Measurements from ENCODE around the gene COPZ1.
"Not testable (repeated sequence)": the region's sequence is repeated elsewhere in the genome, so short reads cannot be mapped to it uniquely, and the experiment has no call there.

Gene COPZ1

GRCh38 chr12:54299515-54300224 lies 25.3 kb upstream of the COPZ1 start:
- no peaks in the 10 kb centered on the region for H3K36me3 ChIP-seq (ENCODE audit: control insufficient read depth, insufficient read depth, low read length)
- peaks cover 28% of the 10 kb centered on the region for H3K4me1 ChIP-seq (ENCODE audit: control insufficient read depth, insufficient read depth, low read length)
- no peaks in the 10 kb centered on the region for H3K9me3 ChIP-seq (ENCODE audit: control insufficient read depth, low read length)
- H3K27me3 ChIP-seq (ENCODE audit: control insufficient read depth, insufficient read depth, low read length): peaks cover 19% of the 10 kb centered on the region
- H3K9ac ChIP-seq (ENCODE audit: low read length): no peak overlapping the region
- no peak overlapping the region for H3K4me3 ChIP-seq (ENCODE audit: low read length)

DNA sequence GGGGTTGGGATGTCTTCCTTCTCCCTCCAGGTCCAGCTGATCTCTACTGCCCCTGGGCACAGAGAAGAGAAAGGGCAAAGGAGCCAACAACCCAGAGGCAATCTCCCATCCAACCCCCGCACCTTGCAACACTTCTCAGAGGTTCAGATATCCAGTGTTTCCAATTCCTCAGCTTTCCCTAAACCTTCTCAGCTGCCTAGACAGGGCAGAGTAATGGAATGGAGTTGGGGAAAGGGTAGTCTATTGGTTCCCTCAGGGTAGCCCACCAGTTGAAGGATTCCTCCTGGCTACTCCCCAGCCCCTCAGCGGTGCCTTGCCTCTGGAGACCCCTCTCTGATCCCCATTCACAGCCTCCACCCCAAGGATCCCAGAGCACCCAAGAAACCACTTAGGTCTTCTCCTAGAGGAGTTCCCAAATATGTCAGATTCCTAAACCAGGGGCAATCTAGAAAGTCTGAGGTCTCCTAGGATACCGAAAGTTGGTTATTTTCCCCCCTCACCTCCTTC lies 24.7 kb upstream of the COPZ1 start:
- H3K9ac ChIP-seq (ENCODE audit: low read length): peak overlapping the region; percentile 26
- H3K27me3 ChIP-seq (ENCODE audit: control insufficient read depth, insufficient read depth, low read length): peaks cover 20% of the 10 kb centered on the region
- H3K4me3 ChIP-seq (ENCODE audit: low read length): peak overlapping the region; percentile 10
- peaks cover 29% of the 10 kb centered on the region for H3K4me1 ChIP-seq (ENCODE audit: control insufficient read depth, insufficient read depth, low read length)
- no peaks in the 10 kb centered on the region for H3K9me3 ChIP-seq (ENCODE audit: control insufficient read depth, low read length)
- H3K36me3 ChIP-seq (ENCODE audit: control insufficient read depth, insufficient read depth, low read length): no peaks in the 10 kb centered on the region

DNA sequence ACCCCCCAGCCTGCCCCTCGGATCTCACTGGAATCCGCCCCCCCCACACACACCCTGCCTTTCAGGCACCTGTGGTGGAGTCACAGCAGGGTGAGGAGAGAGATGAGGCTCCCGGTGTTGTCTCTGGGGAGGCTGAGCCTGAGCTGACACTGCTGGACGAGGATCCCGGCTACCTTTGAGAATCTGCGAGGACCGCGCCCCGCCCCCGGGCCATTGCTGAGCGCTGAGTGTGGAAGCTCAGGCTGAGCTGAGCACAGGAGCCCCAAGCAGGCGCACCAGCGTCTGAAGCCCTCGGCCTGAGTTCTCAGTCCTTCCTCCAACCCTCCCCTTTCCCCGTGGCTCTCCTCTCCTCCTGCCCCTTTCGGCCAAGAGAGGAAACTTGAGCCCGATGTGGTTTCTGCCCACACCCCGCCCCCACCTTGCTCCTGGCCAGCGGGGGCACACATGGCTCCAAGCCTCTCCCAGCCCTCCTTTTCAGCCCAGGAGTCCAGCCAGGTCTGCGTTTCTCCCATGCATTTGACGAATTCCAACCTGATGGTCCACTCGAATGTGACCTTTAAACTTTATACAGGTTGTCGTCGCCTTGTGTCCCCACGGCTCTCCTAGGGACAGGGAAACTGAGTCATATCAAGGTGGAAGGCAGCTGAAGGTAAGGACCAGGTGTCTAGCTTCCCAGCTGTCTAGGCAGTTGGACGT lies 24.1 kb upstream of the COPZ1 start, which contains the start of gene NFE2:
Gene NFE2, minus strand, starts transcription at position 284 of the 696 bp plus-strand sequence. CDS start 5,767 bp downstream, outside the sequence.
- Histone ChIP-seq H3K9me3 (ENCODE audit: control insufficient read depth, low read length) (no peaks in the 10 kb centered on the region), H3K9ac (ENCODE audit: low read length) (peak within 1 kb of the TSS; percentile 26), H3K4me3 (ENCODE audit: low read length) (peak within 1 kb of the TSS; percentile 10), H3K36me3 (ENCODE audit: control insufficient read depth, insufficient read depth, low read length) (no peaks in the 10 kb centered on the region), H3K27me3 (ENCODE audit: control insufficient read depth, insufficient read depth, low read length) (peaks cover 20% of the 10 kb centered on the region), H3K4me1 (ENCODE audit: control insufficient read depth, insufficient read depth, low read length) (peaks cover 29% of the 10 kb centered on the region)

DNA sequence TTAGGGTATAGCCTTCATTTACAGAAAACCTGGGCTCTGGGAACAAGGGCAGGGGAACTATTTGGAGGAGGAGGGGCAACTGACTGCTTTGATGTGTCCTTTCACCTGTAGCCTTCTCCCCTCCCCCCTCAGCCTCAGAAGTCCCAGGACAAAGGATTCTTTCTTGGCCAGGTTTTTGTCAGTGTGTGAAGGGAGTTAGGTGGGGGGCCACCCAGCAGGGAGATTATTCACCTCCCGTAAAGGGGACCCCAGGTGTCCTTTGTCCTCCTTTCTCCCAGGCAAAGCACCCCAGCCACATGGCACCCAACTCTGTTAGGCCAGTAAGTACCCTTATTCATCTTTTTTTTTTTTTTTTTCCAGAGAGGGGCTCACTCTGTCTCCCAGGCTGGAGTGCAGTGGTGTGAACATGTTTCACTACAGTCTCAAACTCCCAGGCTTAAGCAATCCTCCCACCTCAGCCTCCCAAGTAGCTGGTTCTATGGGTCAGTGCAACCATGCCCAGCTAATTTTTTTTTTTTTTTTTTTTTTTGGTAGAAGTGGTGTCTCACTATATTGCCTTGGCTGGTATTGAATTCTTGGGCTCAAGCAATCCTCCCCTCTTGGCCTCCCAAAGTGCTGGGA lies 23.4 kb upstream of the COPZ1 start:
- H3K36me3 ChIP-seq (ENCODE audit: control insufficient read depth, insufficient read depth, low read length): no peaks in the 10 kb centered on the region
- H3K27me3 ChIP-seq (ENCODE audit: control insufficient read depth, insufficient read depth, low read length): peaks cover 20% of the 10 kb centered on the region
- no peak overlapping the region for H3K9ac ChIP-seq (ENCODE audit: low read length)
- H3K4me3 ChIP-seq (ENCODE audit: low read length): no peak overlapping the region
- H3K4me1 ChIP-seq (ENCODE audit: control insufficient read depth, insufficient read depth, low read length): peaks cover 30% of the 10 kb centered on the region
- H3K9me3 ChIP-seq (ENCODE audit: control insufficient read depth, low read length): no peaks in the 10 kb centered on the region

GRCh38 chr12:54303640-54304039 lies 21.3 kb upstream of the COPZ1 start:
- H3K9me3 ChIP-seq (ENCODE audit: control insufficient read depth, low read length): no peaks in the 10 kb centered on the region
- peaks cover 40% of the 10 kb centered on the region for H3K4me1 ChIP-seq (ENCODE audit: control insufficient read depth, insufficient read depth, low read length)
- H3K4me3 ChIP-seq (ENCODE audit: low read length): no peak overlapping the region

GRCh38 chr12:54304187-54304810 lies 20.6 kb upstream of the COPZ1 start:
- Histone ChIP-seq H3K36me3 (ENCODE audit: control insufficient read depth, insufficient read depth, low read length) (no peaks in the 10 kb centered on the region), H3K9ac (ENCODE audit: low read length) (peak overlapping the region; percentile 51), H3K27me3 (ENCODE audit: control insufficient read depth, insufficient read depth, low read length) (peaks cover 20% of the 10 kb centered on the region), H3K4me1 (ENCODE audit: control insufficient read depth, insufficient read depth, low read length) (peaks cover 40% of the 10 kb centered on the region), H3K9me3 (ENCODE audit: control insufficient read depth, low read length) (no peaks in the 10 kb centered on the region), H3K4me3 (ENCODE audit: low read length) (no peak overlapping the region)

More at GRCh38 chr12:54303640-54304039, 21.3 kb upstream of the COPZ1 start:
- Histone ChIP-seq H3K36me3 (ENCODE audit: control insufficient read depth, insufficient read depth, low read length) (no peaks in the 10 kb centered on the region), H3K27me3 (ENCODE audit: control insufficient read depth, insufficient read depth, low read length) (peaks cover 20% of the 10 kb centered on the region), H3K9ac (ENCODE audit: low read length) (no peak overlapping the region)

DNA sequence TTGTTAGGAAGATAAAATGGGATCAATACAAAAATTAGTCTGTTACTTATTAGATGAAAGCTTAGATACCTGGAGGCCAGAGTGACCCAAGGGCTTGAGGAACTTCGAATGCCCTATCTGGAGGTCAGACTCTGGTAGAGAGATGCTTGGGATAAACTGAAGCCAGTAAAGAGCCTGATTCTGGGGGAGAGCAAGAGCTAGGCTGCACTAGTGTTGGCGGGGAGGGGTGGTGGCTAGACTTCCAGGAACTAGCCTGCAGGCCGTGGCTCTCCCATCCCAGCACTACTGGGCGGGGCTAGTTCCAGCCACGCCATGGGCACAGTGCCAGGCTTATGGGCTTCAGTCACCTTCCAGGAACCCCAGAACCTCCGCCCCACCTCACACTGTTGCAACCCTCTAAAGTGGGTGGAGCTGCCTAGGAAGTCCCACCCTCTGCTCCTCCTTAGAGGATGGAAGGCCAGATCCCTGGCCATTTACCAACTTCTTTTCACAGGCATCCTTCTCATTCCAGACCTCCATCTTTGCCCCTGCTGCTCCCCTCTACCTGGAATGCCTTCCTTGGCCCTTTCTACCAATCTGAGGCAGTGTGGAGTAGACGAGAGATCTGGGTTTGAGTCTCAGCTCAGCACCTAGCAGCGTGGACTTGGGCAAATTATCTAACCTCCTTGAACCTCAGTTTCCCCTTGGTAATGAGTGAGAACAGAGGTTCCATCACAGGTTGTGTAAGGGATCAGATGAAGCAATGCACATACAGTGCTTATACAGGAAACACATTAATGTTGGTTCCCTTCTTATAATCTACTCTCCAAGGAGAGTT lies 17.8 kb upstream of the COPZ1 start:
- H3K9me3 ChIP-seq (ENCODE audit: control insufficient read depth, low read length): no peaks in the 10 kb centered on the region
- no peak overlapping the region for H3K4me3 ChIP-seq (ENCODE audit: low read length)
- H3K9ac ChIP-seq (ENCODE audit: low read length): no peak overlapping the region
- H3K4me1 ChIP-seq (ENCODE audit: control insufficient read depth, insufficient read depth, low read length): peaks cover 26% of the 10 kb centered on the region
- H3K36me3 ChIP-seq (ENCODE audit: control insufficient read depth, insufficient read depth, low read length): no peaks in the 10 kb centered on the region
- peaks cover 5% of the 10 kb centered on the region for H3K27me3 ChIP-seq (ENCODE audit: control insufficient read depth, insufficient read depth, low read length)

DNA sequence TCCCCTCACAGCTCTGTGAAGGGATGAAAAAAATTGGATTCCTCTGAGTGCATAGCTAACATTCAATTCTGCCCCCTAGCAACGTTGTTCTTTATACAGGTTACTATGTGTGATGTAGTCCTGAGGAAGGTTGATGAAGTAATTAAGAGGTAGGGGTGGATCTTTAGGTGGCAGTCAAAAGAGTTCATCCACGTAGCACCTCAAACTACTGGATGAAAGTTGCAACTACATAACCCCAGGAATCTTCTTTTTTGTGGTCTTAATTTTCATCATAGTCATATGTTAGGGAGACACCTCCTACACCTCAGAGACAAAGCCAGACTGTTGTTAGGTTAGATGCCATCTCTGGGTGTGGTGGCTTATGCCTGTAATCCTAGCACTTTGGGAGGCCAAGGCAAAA lies 13.9 kb upstream of the COPZ1 start:
- no peaks in the 10 kb centered on the region for H3K36me3 ChIP-seq (ENCODE audit: control insufficient read depth, insufficient read depth, low read length)
- H3K27me3 ChIP-seq (ENCODE audit: control insufficient read depth, insufficient read depth, low read length): no peaks in the 10 kb centered on the region
- H3K9ac ChIP-seq (ENCODE audit: low read length): no peak overlapping the region
- H3K4me3 ChIP-seq (ENCODE audit: low read length): no peak overlapping the region
- no peaks in the 10 kb centered on the region for H3K9me3 ChIP-seq (ENCODE audit: control insufficient read depth, low read length)
- peaks cover 10% of the 10 kb centered on the region for H3K4me1 ChIP-seq (ENCODE audit: control insufficient read depth, insufficient read depth, low read length)

DNA sequence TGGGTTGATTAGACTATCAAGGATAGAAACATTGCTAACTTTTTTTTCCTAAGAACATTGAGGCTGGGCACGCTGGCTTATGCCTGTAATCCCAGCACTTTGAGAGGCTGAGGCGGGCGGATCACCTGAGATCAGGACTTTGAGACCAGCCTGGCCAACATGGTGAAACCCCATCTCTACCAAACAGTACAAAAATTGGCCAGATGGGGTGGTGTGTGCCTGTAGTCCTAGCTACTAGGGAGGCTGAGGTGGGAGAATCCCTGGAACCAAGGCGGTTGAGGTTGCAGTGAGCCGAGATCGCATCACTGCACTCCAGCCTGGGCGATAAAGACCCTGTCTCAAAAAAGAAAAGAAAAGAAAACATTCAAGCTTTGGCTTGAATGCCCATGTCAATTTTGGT lies 12.6 kb upstream of the COPZ1 start:
- H3K36me3 ChIP-seq (ENCODE audit: control insufficient read depth, insufficient read depth, low read length); H3K4me3 ChIP-seq (ENCODE audit: low read length); H3K4me1 ChIP-seq (ENCODE audit: control insufficient read depth, insufficient read depth, low read length); H3K9me3 ChIP-seq (ENCODE audit: control insufficient read depth, low read length); H3K27me3 ChIP-seq (ENCODE audit: control insufficient read depth, insufficient read depth, low read length); H3K9ac ChIP-seq (ENCODE audit: low read length): not testable (repeated sequence)

DNA sequence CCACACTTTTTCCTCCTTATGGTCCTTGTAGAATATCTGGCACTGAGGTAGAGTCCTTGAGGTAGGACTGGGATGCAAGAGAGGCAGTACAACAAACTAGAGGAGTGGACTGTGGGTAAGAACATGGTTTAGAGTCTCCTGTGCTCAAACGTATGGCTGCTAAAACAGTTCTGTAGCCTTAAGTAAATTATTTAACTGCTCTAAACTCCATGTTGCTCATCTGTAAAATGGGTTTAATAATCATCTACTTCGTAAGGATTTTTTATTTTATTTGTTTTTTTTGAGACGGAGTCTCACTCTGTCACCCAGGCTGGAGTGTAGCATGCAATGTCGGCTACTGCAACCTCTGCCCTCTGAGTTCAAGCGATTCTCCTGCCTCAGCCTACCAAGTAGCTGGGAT lies 3.6 kb upstream of the COPZ1 start:
- Histone ChIP-seq H3K36me3 (ENCODE audit: control insufficient read depth, insufficient read depth, low read length) (no peaks in the 10 kb centered on the region), H3K27me3 (ENCODE audit: control insufficient read depth, insufficient read depth, low read length) (no peaks in the 10 kb centered on the region), H3K9ac (ENCODE audit: low read length) (no peak overlapping the region), H3K9me3 (ENCODE audit: control insufficient read depth, low read length) (no peaks in the 10 kb centered on the region), H3K4me3 (ENCODE audit: low read length) (no peak overlapping the region), H3K4me1 (ENCODE audit: control insufficient read depth, insufficient read depth, low read length) (peaks cover 4% of the 10 kb centered on the region)

DNA sequence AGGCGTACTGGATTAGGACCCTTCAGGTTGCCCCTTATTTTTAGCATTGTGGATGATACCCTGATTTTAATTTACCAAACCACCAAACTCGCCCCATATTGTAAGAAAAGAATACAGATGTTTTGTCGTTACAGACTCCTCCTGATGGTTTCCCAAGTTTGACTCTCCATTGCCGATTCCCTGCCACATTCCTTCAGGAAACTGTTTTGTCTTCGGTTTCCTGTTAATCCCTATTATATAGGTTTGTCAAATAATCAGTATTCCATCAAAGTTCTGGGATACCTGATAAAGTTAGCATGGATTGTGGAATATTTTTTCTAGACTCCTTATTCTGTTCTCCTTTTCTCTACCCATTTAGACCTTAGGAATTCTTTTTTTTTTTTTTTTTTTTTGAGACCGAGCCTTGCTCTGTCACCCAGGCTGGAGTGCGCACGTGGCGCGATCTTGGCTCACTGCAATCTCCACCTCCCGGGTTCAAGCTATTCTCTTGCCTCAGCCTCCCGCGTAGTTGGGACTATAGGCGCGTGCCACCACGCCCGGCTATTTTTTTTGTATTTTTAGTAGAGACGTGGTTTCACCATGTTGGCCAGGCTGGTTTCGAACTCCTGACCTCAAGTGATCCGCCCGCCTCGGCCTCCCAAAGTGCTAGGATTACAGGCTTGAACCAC lies 645 bp downstream of the COPZ1 start:
- Histone ChIP-seq H3K4me1 (ENCODE audit: control insufficient read depth, insufficient read depth, low read length) (peaks cover 23% of the 10 kb centered on the region), H3K4me3 (ENCODE audit: low read length) (peak overlapping the region; percentile 93), H3K9ac (ENCODE audit: low read length) (peak overlapping the region; percentile 96)
- H3K9me3 ChIP-seq (ENCODE audit: control insufficient read depth, low read length); H3K27me3 ChIP-seq (ENCODE audit: control insufficient read depth, insufficient read depth, low read length); H3K36me3 ChIP-seq (ENCODE audit: control insufficient read depth, insufficient read depth, low read length): not testable (repeated sequence)
